WI38 (cell line): ENCODE data around the gene EZH2.

Source experiments
- H3K4me3 ChIP-seq: 2 replicates; pipeline ENCODE4 v1.5.1; 2011; ENCODE audit warnings: low read depth, mild to moderate bottlenecking, control low read depth, low read length
- CTCF ChIP-seq: IDR thresholded peaks from 2 replicates; pipeline ENCODE4 v1.5.1; 2012; ENCODE audit warnings: low read depth, mild to moderate bottlenecking, control low read depth, low read length

EZH2 gene

GRCh38 chr7:148912758-148913541 is 28.9 kb upstream of the EZH2 start:
- TF ChIP-seq CTCF: no peak
- no peak overlapping the region for H3K4me3 ChIP-seq

- H3K4me3 ChIP-seq: no peak overlapping the region
- no peak for TF ChIP-seq CTCF
Measured at GRCh38 chr7:148912151-148912550, 28.1 kb upstream of the EZH2 start.

GRCh38 chr7:148911626-148912025 is 27.5 kb upstream of the EZH2 start:
- TF ChIP-seq CTCF: no peak
- H3K4me3 ChIP-seq: no peak overlapping the region

GRCh38 chr7:148909568-148909967 is 25.5 kb upstream of the EZH2 start:
- no peak overlapping the region for H3K4me3 ChIP-seq
- TF ChIP-seq CTCF: no peak

- no peak overlapping the region for H3K4me3 ChIP-seq
- TF ChIP-seq CTCF: no peak
Measured at GRCh38 chr7:148906707-148907498, 22.8 kb upstream of the EZH2 start.

GRCh38 chr7:148905093-148905666 is 21.1 kb upstream of the EZH2 start:
- H3K4me3 ChIP-seq: no peak overlapping the region
- TF ChIP-seq CTCF: no peak

GRCh38 chr7:148903504-148903903 is 19.4 kb upstream of the EZH2 start:
- TF ChIP-seq CTCF: no peak
- no peak overlapping the region for H3K4me3 ChIP-seq
